ENCODE results near the gene CCM2.

Gene CCM2

DNA sequence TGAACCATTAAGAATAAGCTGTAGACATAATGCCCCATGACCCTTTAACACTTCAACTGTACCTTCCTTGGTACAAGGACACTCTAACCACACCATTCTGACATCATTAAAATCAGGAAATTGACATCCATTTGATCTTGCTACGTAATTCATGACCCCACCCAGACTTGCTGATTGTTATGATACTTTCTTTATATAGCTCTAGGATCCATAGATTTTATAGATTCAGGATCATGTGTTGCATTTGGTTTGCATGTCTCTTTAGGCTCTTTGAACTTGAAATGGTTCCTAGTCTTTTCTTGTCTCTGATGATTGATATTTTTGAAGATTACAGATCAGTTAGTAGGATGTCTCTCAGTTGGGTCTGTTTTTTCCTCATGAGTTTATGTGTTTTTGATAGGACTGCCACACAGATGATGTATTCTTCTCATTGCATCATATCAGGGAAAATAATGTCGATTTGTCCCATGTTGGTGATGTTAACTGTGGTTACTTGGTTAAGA is 13.5 kb downstream of the CCM2 start:
- Histone ChIP-seq H3K23ac (ENCODE audit: low read length) (no peak overlapping the region), H2BK5ac (ENCODE audit: low read depth, low read length, poor library complexity) (no peak overlapping the region), H3K79me2 (ENCODE audit: control insufficient read depth, insufficient read depth, low read length, poor library complexity) (no peaks in the 10 kb centered on the region), H4K91ac (ENCODE audit: low read depth, low read length) (no peak overlapping the region), H2AK5ac (ENCODE audit: low read length) (no peak overlapping the region), H3K18ac (ENCODE audit: low read length) (no peak overlapping the region), H3K4me2 (ENCODE audit: low read length) (no peak overlapping the region), H3K4me1 (ENCODE audit: control insufficient read depth in 1 of 2, insufficient read depth in 2 of 2, low read length in 2 of 2) (no peaks in the 10 kb centered on the region), H2AFZ (ENCODE audit: insufficient read depth, low read length, poor library complexity) (no peak overlapping the region), H2BK12ac (ENCODE audit: low read length) (no peak overlapping the region), H2BK120ac (ENCODE audit: insufficient read depth, low read length, poor library complexity) (no peak overlapping the region), H3K79me1 (ENCODE audit: low read length) (no peaks in the 10 kb centered on the region), H4K8ac (ENCODE audit: low read depth, low read length) (no peak overlapping the region), H4K12ac (ENCODE audit: low read depth, low read length) (no peak overlapping the region), H3K4ac (ENCODE audit: low read depth, low read length) (no peak overlapping the region), H3K27ac (ENCODE audit: low read depth, low read length) (no peak overlapping the region), H3K9me3 (ENCODE audit: insufficient read depth, low read depth, low read length) (no peaks in the 10 kb centered on the region), H3K14ac (ENCODE audit: low read length) (no peak overlapping the region), H3K4me3 (ENCODE audit: low read depth, low read length) (no peak overlapping the region), H3K36me3 (ENCODE audit: control insufficient read depth in 1 of 2, insufficient read depth in 2 of 2, low read length in 2 of 2) (peaks cover 2 to 5% of the 10 kb centered on the region in 2 experiments), H3K9ac (ENCODE audit: low read length) (no peak overlapping the region), H3K27me3 (ENCODE audit: insufficient read depth, low read length) (no peaks in the 10 kb centered on the region)
- WGBS (ENCODE audit: extremely low coverage, insufficient coverage, insufficient read length), result no CpG with 5 or more reads among the region's 2 CpGs
- DNase-seq, result no peak

DNA sequence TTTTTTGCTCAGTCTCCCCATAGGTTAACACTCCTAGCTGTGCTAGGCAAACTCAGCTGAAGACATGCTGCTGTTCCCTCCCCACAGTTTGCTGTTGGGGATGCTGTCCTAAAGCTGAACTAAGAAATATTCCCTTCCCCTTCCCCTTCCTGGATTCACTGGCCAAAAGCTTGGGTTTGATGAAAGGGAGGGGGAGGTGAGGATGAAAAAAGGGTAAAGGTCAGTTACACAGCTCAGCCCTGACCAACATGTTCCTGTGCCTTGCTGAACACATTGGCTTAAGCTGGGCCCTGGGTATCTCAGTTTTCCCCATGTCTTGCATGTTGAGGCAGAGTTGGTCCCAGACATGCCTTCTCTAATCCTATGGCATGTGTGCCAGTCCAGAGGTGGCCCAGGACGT is 15.3 kb downstream of the CCM2 start:
- no peak overlapping the region for H4K8ac ChIP-seq (ENCODE audit: low read depth, low read length)
- no peak overlapping the region for H4K91ac ChIP-seq (ENCODE audit: low read depth, low read length)
- H4K12ac ChIP-seq (ENCODE audit: low read depth, low read length), result no peak overlapping the region
- H3K4ac ChIP-seq (ENCODE audit: low read depth, low read length), result no peak overlapping the region
- peaks cover 2 to 5% of the 10 kb centered on the region in 2 experiments for H3K36me3 ChIP-seq (ENCODE audit: control insufficient read depth in 1 of 2, insufficient read depth in 2 of 2, low read length in 2 of 2)
- no peaks in the 10 kb centered on the region for H3K9me3 ChIP-seq (ENCODE audit: insufficient read depth, low read depth, low read length)
- H2AK5ac ChIP-seq (ENCODE audit: low read length), result no peak overlapping the region
- no peak overlapping the region for H2BK12ac ChIP-seq (ENCODE audit: low read length)
- no peak overlapping the region for H2AFZ ChIP-seq (ENCODE audit: insufficient read depth, low read length, poor library complexity)
- H3K4me1 ChIP-seq (ENCODE audit: control insufficient read depth in 1 of 2, insufficient read depth in 2 of 2, low read length in 2 of 2), result no peaks in the 10 kb centered on the region
- no peak overlapping the region for H3K27ac ChIP-seq (ENCODE audit: low read depth, low read length)
- WGBS (ENCODE audit: extremely low coverage, insufficient coverage, insufficient read length), result no CpG with 5 or more reads among the region's 1 CpG
- no peak overlapping the region for H3K9ac ChIP-seq (ENCODE audit: low read length)
- no peak for DNase-seq
- H3K23ac ChIP-seq (ENCODE audit: low read length), result no peak overlapping the region
- no peaks in the 10 kb centered on the region for H3K27me3 ChIP-seq (ENCODE audit: insufficient read depth, low read length)
- no peak overlapping the region for H3K4me3 ChIP-seq (ENCODE audit: low read depth, low read length)
- H3K4me2 ChIP-seq (ENCODE audit: low read length), result no peak overlapping the region
- H2BK5ac ChIP-seq (ENCODE audit: low read depth, low read length, poor library complexity), result no peak overlapping the region
- H3K79me1 ChIP-seq (ENCODE audit: low read length), result no peaks in the 10 kb centered on the region
- H3K18ac ChIP-seq (ENCODE audit: low read length), result no peak overlapping the region
- H3K79me2 ChIP-seq (ENCODE audit: control insufficient read depth, insufficient read depth, low read length, poor library complexity), result no peaks in the 10 kb centered on the region
- no peak overlapping the region for H2BK120ac ChIP-seq (ENCODE audit: insufficient read depth, low read length, poor library complexity)
- H3K14ac ChIP-seq (ENCODE audit: low read length), result no peak overlapping the region

- WGBS (ENCODE audit: extremely low coverage, insufficient coverage, insufficient read length), result no CpG with 5 or more reads among the region's 3 CpGs
- H2BK12ac ChIP-seq (ENCODE audit: low read length), result no peak overlapping the region
- DNase-seq, result no peak
- no peak overlapping the region for H2AK5ac ChIP-seq (ENCODE audit: low read length)
- H4K8ac ChIP-seq (ENCODE audit: low read depth, low read length), result no peak overlapping the region
- H3K4ac ChIP-seq (ENCODE audit: low read depth, low read length), result no peak overlapping the region
- H3K9ac ChIP-seq (ENCODE audit: low read length), result no peak overlapping the region
- no peak overlapping the region for H3K27ac ChIP-seq (ENCODE audit: low read depth, low read length)
- no peaks in the 10 kb centered on the region for H3K9me3 ChIP-seq (ENCODE audit: insufficient read depth, low read depth, low read length)
- H2AFZ ChIP-seq (ENCODE audit: insufficient read depth, low read length, poor library complexity), result no peak overlapping the region
- H3K18ac ChIP-seq (ENCODE audit: low read length), result no peak overlapping the region
- no peaks in the 10 kb centered on the region for H3K79me2 ChIP-seq (ENCODE audit: control insufficient read depth, insufficient read depth, low read length, poor library complexity)
- H4K12ac ChIP-seq (ENCODE audit: low read depth, low read length), result no peak overlapping the region
- peaks cover 2 to 3% of the 10 kb centered on the region in 2 experiments for H3K36me3 ChIP-seq (ENCODE audit: control insufficient read depth in 1 of 2, insufficient read depth in 2 of 2, low read length in 2 of 2)
- H4K91ac ChIP-seq (ENCODE audit: low read depth, low read length), result no peak overlapping the region
- H3K4me1 ChIP-seq (ENCODE audit: control insufficient read depth in 1 of 2, insufficient read depth in 2 of 2, low read length in 2 of 2), result no peaks in the 10 kb centered on the region
- H3K4me3 ChIP-seq (ENCODE audit: low read depth, low read length), result no peak overlapping the region
- H2BK5ac ChIP-seq (ENCODE audit: low read depth, low read length, poor library complexity), result no peak overlapping the region
- no peak overlapping the region for H2BK120ac ChIP-seq (ENCODE audit: insufficient read depth, low read length, poor library complexity)
- no peaks in the 10 kb centered on the region for H3K79me1 ChIP-seq (ENCODE audit: low read length)
- no peak overlapping the region for H3K4me2 ChIP-seq (ENCODE audit: low read length)
- H3K14ac ChIP-seq (ENCODE audit: low read length), result no peak overlapping the region
- H3K23ac ChIP-seq (ENCODE audit: low read length), result no peak overlapping the region
- H3K27me3 ChIP-seq (ENCODE audit: insufficient read depth, low read length), result no peaks in the 10 kb centered on the region
These were observed 17.3 kb downstream of the CCM2 start for GRCh38 chr7:45017253-45017652.

DNA sequence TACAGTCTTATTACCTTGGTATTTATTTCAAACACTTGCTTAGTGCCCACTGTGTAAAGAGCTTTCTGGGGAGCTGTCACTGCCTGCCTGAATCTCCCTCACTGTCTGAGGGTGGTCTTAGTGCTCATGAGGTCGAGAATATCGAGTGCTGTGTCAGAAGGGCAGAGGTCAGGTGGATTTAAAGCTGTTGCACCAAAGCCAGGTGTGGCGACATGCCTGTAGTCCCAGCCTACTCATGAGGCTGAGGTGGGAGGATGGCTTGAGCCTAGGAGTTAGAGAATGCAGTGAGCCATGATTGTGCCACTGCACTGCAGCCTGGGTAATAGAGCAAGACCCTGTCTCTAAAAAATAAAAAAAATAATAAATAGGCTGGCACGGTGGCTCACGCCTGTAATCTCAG is 20.9 kb downstream of the CCM2 start:
- Histone ChIP-seq H3K4ac (ENCODE audit: low read depth, low read length) (no peak overlapping the region), H2BK12ac (ENCODE audit: low read length) (no peak overlapping the region), H4K12ac (ENCODE audit: low read depth, low read length) (no peak overlapping the region), H3K36me3 (ENCODE audit: control insufficient read depth in 1 of 2, insufficient read depth in 2 of 2, low read length in 2 of 2) (no peaks in the 10 kb centered on the region), H3K23ac (ENCODE audit: low read length) (no peak overlapping the region), H3K79me2 (ENCODE audit: control insufficient read depth, insufficient read depth, low read length, poor library complexity) (no peaks in the 10 kb centered on the region), H3K9me3 (ENCODE audit: insufficient read depth, low read depth, low read length) (no peaks in the 10 kb centered on the region), H3K4me3 (ENCODE audit: low read depth, low read length) (no peak overlapping the region), H2AFZ (ENCODE audit: insufficient read depth, low read length, poor library complexity) (no peak overlapping the region), H3K14ac (ENCODE audit: low read length) (no peak overlapping the region), H3K4me1 (ENCODE audit: control insufficient read depth in 1 of 2, insufficient read depth in 2 of 2, low read length in 2 of 2) (no peaks in the 10 kb centered on the region), H2BK120ac (ENCODE audit: insufficient read depth, low read length, poor library complexity) (no peak overlapping the region), H3K9ac (ENCODE audit: low read length) (no peak overlapping the region), H2AK5ac (ENCODE audit: low read length) (no peak overlapping the region), H3K18ac (ENCODE audit: low read length) (no peak overlapping the region), H2BK5ac (ENCODE audit: low read depth, low read length, poor library complexity) (no peak overlapping the region), H3K27ac (ENCODE audit: low read depth, low read length) (no peak overlapping the region), H4K8ac (ENCODE audit: low read depth, low read length) (no peak overlapping the region), H3K27me3 (ENCODE audit: insufficient read depth, low read length) (no peaks in the 10 kb centered on the region), H3K79me1 (ENCODE audit: low read length) (no peaks in the 10 kb centered on the region), H4K91ac (ENCODE audit: low read depth, low read length) (no peak overlapping the region), H3K4me2 (ENCODE audit: low read length) (no peak overlapping the region)
- DNase-seq, result no peak
- no CpG with 5 or more reads among the region's 5 CpGs for WGBS (ENCODE audit: extremely low coverage, insufficient coverage, insufficient read length)

Measured in trophoblast cell (in vitro differentiated cells and primary cell).